ENCODE measurements around the gene CDH15. TPM values are rescaled to one million over a fixed set of nuclear protein-coding genes. Genes with fewer than 3 reads are reported as not detected.
A peak's percentile ranks its signal among the peaks of the same experiment; 100 is the strongest.

The CDH15 gene
- total and polyA plus RNA-seq, 2 of the 13 experiments (the other 11 are each of a cell fraction or from before 2014, with no cell fraction given), result 0.74 to 2.2 TPM

GRCh38 chr16:89193576-89194293 is 22.2 kb downstream of the CDH15 start (continued):
- TF ChIP-seq HNRNPLL (IDR thresholded peaks at IDR 0.05; ENCODE audit: low read depth, low read length, poor library complexity, severe bottlenecking), result peak; percentile 29
- no peak for TF ChIP-seq ZBTB42 (CRISPR knock-in tag; IDR thresholded peaks at IDR 0.05)
- no peak for TF ChIP-seq SOX13 (IDR thresholded peaks at IDR 0.05)
- TF ChIP-seq SOX13 (CRISPR knock-in tag; conservative IDR thresholded peaks at IDR 0.05 in 1 of 2, IDR thresholded peaks at IDR 0.05 in 1 of 2), result no peak
- no peak for TF ChIP-seq ZNF337 (CRISPR knock-in tag; IDR thresholded peaks at IDR 0.05; ENCODE audit: borderline replicate concordance, low read depth)
- no peak for TF ChIP-seq ZBTB46 (CRISPR knock-in tag; IDR thresholded peaks at IDR 0.05; ENCODE audit: borderline replicate concordance)
- TF ChIP-seq MAZ (IDR thresholded peaks at IDR 0.05; ENCODE audit: borderline replicate concordance, low read depth, low read length), result no peak
- TF ChIP-seq MAZ (CRISPR knock-in tag; IDR thresholded peaks at IDR 0.05; ENCODE audit: low read depth), result no peak
- TF ChIP-seq ZFX (CRISPR knock-in tag; IDR thresholded peaks at IDR 0.05; ENCODE audit: low read depth), result no peak
- TF ChIP-seq GATAD2A (CRISPR knock-in tag; IDR thresholded peaks at IDR 0.05), result no peak
- no peak for TF ChIP-seq CBX1 (IDR thresholded peaks at IDR 0.05; ENCODE audit: low read depth)
- peak; percentile 89 for TF ChIP-seq AKAP8 (CRISPR knock-in tag; IDR thresholded peaks at IDR 0.05)
- TF ChIP-seq ZBTB4 (CRISPR knock-in tag; IDR thresholded peaks at IDR 0.05; ENCODE audit: borderline replicate concordance), result no peak
- peak; percentile 37; the same call in 1 of the 2 replicates for TF ChIP-seq ZFY (CRISPR knock-in tag; IDR thresholded peaks at IDR 0.05)
- peak; percentile 54; the same call in 1 of the 2 replicates for TF ChIP-seq RBFOX2 (IDR thresholded peaks at IDR 0.05; ENCODE audit: low read depth, low read length)
- no peak for TF ChIP-seq ZNF281 (CRISPR knock-in tag; IDR thresholded peaks at IDR 0.05; ENCODE audit: borderline replicate concordance)
- TF ChIP-seq ASH2L (IDR thresholded peaks at IDR 0.05; ENCODE audit: insufficient read length, low read depth, low read length), result no peak
